Stimulated activated CD8-positive, alpha-beta memory T cell treated with anti-CD3 and anti-CD28 coated beads, Interleukin-2, amount 100 ng/mL, for 1 hour (primary cell): Measurements from ENCODE around the gene TCF21.
"Not testable (repeated sequence)": the region's sequence is repeated elsewhere in the genome, so short reads cannot be mapped to it uniquely, and the experiment has no call there.

Source experiments
- DNase-seq, 2 donors: peaks; one replicate each; pipeline ENCODE4 v3.0.0-alpha.2; 2020; ENCODE audit warnings: low read depth in 2 of 2

Gene TCF21

DNA sequence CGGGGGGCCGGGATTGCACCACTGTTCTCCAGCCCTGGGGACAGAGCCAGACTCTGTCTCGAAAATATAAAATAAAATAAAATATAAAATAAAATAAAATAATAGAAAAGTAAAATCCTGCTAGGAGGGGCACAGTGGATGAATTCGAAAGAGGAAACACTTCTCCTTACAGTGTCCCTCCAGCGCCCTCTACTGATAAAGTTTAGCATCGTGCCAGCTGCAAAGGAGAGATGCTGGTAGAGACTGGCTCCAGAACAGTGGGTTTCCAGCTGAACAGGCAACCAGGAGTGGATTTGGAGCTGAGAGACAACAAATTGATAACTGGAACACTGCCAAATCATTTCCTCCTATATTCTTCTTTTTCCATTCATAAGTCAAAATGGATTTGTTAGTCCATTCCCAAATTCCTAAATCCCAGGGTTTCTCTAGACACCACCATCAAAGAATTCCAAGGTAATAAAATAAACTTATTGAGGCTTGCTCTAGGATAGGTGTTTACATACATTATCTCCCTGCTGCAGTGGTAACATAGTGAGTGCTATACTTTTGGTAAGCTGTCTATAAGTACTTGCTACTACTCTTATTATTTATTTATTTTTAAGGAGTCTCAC, 32.4 kb downstream of the TCF21 start:
- peak; percentile 23 to 25 for DNase-seq

DNA sequence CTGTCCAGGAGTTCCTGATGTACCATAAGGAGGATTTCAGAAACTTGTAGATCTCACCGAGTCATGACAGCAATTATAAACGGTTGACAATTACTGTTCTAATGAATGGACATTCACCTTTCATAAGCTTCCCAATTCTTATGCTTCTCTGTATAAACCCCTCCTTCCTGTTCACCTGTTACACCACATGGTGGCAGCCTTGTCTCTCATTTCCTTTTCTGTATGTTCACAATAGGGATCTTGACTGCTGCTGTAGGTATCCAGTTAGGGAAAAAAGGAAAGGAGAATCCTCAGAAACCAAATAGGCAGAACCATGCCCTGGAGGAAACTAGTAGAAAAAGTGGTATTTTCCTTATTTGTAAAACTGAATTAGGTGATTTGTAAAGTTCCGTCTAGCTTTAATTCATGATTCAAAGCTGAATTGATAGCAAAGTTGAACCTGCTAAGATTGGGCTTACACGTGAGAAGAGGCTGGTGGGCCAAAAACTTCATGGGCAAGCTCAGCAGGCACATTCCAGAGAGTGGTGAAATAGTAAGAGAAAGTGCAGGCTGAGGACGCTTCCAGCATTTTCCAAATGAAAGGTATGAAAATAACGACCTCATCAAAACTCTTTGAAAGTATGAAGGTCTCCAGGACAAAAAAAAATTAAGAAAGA, 35.2 kb downstream of the TCF21 start:
- DNase-seq: peak; percentile 8 to 17

DNA sequence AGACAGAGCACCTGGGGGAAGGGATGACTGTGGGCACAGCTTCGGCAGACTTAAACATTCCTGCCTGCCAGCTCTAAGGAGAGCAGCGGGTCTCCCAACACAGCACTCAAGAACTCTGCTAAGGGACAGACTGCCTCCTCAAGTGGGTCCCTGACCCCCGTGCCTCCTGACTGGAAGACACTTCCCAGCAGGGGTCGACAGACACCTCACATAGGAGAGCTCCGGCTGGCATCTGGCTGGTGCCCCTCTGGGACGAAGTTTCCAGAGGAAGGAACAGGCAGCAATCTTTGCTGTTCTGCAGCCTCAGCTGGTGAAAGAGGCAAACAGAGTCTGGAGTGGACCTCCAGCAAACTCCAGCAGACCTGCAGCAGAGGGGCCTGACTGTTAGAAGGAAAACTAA, 42.3 kb downstream of the TCF21 start:
- DNase-seq: not testable (repeated sequence)

DNA sequence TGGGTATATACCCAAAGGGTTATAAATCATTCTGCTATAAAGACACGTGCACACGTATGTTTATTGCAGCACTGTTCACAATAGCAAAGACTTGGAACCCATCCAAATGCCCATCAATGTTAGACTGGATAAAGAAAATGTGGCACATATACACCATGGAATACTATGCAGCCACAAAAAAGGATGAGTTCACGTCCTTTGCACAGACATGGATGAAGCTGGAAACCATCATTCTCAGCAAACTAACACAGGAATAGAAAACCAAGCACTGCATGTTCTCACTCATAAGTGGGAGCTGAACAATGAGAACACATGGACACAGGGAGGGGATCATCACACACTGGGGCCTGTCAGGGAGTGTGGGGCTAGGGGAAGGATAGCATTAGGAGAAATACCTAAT, 47.4 kb downstream of the TCF21 start:
- DNase-seq: not testable (repeated sequence)

DNA sequence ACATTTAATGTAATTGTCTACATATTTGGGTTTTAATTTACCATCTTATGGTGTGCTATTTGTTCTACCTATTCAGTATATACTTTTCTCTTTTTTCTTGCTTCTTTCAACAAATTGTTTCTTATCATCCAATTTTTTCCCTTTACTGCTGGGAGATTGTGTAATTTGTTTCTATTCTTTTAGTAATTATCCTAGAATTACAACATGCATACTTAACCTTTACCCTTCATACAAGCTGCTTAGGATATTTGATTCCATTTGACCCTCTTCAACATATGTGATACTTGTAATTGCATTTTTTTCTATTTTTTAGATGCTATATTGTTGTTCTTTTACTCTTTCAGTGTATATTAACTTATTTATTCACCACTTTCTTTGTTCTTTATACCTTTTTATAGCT, 49.0 kb downstream of the TCF21 start:
- no peak for DNase-seq

DNA sequence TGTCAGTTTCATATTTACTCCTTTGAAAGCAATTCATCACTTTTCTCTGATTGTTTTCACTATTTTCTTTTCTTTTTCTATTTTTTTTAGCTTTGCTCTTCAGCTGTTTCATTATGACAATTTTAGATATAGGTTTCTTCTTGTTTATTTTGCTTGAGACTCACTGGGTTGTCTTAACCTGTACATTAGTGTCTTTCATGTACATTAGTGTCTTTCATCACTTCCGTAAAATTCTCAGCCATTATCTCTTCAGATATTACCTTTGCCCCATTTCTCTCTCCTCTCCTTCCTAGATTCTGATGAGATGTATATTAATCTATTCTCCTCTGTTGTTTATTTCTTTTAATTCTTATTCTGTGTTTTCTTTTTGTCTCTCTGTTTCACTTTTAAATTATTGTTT, 49.6 kb downstream of the TCF21 start:
- no peak for DNase-seq

DNA sequence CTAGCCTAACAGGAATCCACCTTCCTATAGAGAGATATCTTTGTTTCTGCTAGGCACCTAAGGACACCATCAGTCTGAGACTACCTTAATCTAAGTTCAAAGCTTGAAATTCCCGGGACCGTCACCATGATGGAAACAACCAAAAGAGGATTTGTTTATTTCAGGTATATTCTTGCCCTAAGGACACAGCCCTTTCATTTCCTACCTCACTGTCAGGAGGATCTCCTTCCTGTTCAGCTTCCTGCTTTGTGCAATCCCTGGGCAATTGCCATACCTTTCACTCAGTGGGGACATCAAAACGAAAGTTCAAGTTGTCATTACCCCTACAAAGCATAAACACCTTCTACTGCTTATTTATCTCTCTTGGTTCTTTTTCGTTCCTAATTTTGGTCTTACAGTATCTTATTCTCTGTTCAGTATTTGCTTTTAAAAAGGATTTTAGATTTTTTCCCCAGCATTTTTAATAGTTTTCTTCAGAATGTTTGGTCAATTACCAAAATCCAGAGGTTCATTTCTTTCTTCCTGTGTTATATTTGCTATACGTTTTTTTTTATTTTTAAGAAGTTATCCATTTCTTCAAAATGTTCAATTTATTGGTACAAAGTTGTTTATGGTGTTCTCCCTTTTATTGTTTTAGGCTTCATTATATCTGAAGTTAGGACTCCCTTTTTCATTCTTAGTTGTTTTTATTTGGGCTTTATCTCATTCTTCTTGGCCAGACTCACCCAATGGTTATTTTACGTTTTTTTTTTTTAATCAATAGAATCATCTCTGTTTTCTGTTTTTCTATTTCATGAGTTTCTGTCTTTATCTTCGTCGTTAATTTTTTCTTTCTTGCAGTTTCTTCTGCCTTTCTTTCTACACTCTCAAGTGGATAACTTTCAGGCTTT, 51.1 kb downstream of the TCF21 start:
- DNase-seq: no peak
